Daoy (cell line): Measurements from ENCODE around the gene OR1N2. TPM values are rescaled to one million over a fixed set of nuclear protein-coding genes. Genes with fewer than 3 reads are reported as not detected.

Source experiments
- total RNA-seq: library from RNA; depleted of rRNA; stranded (reverse); fragments of >200 nt; shearing (Covaris generic); gene quantifications from 2 replicates; pipeline ENCODE4 v1.2.3, GENCODE V29; 2014; rRNA removed

OR1N2 gene
- total RNA-seq, 1 experiment from 2014 or later, result not detected

Other genes starting within 250 kb of the OR1N2 start
- gene PTGS1, start 182.1 kb upstream of the OR1N2 start, total RNA-seq, result 0.51 TPM in 1 of 2 replicates, not detected in the other
- gene OR1J1, start 75.2 kb upstream of the OR1N2 start, total RNA-seq, result not detected in 2 replicates
- gene OR1J2, start 42.3 kb upstream of the OR1N2 start, total RNA-seq, result not detected in 2 replicates
- gene OR1J4, start 34.0 kb upstream of the OR1N2 start, total RNA-seq, result not detected in 2 replicates
- gene OR1N1, start 25.8 kb upstream of the OR1N2 start, total RNA-seq, result not detected in 2 replicates
- not detected in 2 replicates for gene OR1L8, start 30.3 kb downstream of the OR1N2 start, total RNA-seq
- gene OR1Q1, start 61.6 kb downstream of the OR1N2 start, total RNA-seq, result not detected in 2 replicates
- not detected in 2 replicates for gene OR1B1, start 104.5 kb downstream of the OR1N2 start, total RNA-seq
- gene OR1L1, start 108.6 kb downstream of the OR1N2 start, total RNA-seq, result not detected in 2 replicates
- not detected in 2 replicates for gene OR1L3, start 122.0 kb downstream of the OR1N2 start, total RNA-seq
- gene OR1L4, start 170.9 kb downstream of the OR1N2 start, total RNA-seq, result not detected in 2 replicates
- not detected in 2 replicates for gene OR1L6, start 189.2 kb downstream of the OR1N2 start, total RNA-seq
- not detected in 2 replicates for gene OR5C1, start 235.8 kb downstream of the OR1N2 start, total RNA-seq
- not detected in 2 replicates for gene OR1K1, start 247.0 kb downstream of the OR1N2 start, total RNA-seq